ENCODE measurements around the gene SCAPER.
"Not testable (repeated sequence)": the region's sequence is repeated elsewhere in the genome, so short reads cannot be mapped to it uniquely, and the experiment has no call there.

SCAPER gene

DNA sequence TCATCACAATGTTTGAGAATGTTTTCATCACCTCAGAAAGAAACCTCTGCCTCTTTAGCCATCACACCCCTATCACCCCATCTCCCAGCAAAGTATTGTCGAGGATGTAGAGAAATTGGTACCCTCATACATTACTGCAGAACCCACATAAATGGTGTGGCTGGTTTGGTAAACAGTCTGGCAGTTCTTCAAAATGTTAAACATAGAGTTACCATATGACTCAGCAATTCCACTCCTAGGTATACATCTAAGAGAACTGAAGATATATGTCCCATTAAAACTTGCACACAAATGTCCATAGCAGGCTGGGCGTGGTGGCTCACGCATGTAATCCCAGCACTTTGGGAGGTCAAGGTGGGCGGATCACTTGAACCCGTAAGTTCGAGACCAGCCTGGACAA, 585.1 kb downstream of the SCAPER start:
- Histone ChIP-seq H3K27me3 (ENCODE audit: low read depth, low read length) (peaks cover 24% of the 10 kb centered on the region), H3K9ac (ENCODE audit: low read length) (no peak overlapping the region), H3K27ac (ENCODE audit: low read length) (no peak overlapping the region), H4K20me1 (ENCODE audit: insufficient read depth, low read length) (no peaks in the 10 kb centered on the region), H2AFZ (ENCODE audit: low read depth, low read length) (no peak overlapping the region), H3K4me2 (ENCODE audit: low read length) (peak overlapping the region; percentile 22), H3K9me3 (ENCODE audit: insufficient read depth, low read length) (no peaks in the 10 kb centered on the region), H3K4me3 (ENCODE audit: low read length) (no peak overlapping the region), H3K36me3 (replicated peaks; ENCODE audit: low read depth, low read length) (no peaks in the 10 kb centered on the region), H3K79me2 (ENCODE audit: low read length) (no peaks in the 10 kb centered on the region), H3K4me1 (ENCODE audit: low read length) (peaks cover 26% of the 10 kb centered on the region)
- TF ChIP-seq EZH2phosphoT487 (IDR thresholded peaks at IDR 0.05; ENCODE audit: low read depth), result no peak
- TF ChIP-seq, protein P1, sequence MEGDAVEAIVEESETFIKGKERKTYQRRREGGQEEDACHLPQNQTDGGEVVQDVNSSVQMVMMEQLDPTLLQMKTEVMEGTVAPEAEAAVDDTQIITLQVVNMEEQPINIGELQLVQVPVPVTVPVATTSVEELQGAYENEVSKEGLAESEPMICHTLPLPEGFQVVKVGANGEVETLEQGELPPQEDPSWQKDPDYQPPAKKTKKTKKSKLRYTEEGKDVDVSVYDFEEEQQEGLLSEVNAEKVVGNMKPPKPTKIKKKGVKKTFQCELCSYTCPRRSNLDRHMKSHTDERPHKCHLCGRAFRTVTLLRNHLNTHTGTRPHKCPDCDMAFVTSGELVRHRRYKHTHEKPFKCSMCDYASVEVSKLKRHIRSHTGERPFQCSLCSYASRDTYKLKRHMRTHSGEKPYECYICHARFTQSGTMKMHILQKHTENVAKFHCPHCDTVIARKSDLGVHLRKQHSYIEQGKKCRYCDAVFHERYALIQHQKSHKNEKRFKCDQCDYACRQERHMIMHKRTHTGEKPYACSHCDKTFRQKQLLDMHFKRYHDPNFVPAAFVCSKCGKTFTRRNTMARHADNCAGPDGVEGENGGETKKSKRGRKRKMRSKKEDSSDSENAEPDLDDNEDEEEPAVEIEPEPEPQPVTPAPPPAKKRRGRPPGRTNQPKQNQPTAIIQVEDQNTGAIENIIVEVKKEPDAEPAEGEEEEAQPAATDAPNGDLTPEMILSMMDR (IDR thresholded peaks at IDR 0.05; ENCODE audit: low read depth, low read length), result no peak

DNA sequence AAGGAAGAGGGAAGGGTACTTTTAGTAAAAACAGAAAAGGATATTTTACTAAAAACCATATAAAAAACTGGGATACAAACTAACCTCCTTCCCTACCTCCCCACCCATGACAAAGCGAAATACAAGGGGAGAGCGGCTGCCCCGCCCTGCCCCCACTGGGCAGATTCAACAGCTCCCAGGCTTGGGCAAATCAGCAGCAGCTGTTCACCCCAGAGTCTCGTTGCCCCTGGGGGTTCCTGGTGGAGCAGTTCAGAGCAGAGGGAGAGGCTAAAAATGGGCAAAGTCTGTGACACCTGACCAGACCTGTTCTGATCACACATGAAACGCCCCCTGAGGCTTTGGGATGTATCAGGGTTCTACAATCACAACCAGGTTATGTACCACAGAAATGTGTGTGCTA, 591.4 kb downstream of the SCAPER start:
- Histone ChIP-seq H4K20me1 (ENCODE audit: insufficient read depth, low read length) (peaks cover 15% of the 10 kb centered on the region), H3K27ac (ENCODE audit: low read length) (no peak overlapping the region), H3K4me1 (ENCODE audit: low read length) (peaks cover 16% of the 10 kb centered on the region), H3K36me3 (replicated peaks; ENCODE audit: low read depth, low read length) (peaks cover 4% of the 10 kb centered on the region), H3K4me3 (ENCODE audit: low read length) (no peak overlapping the region), H3K79me2 (ENCODE audit: low read length) (peaks cover 25% of the 10 kb centered on the region), H3K9me3 (ENCODE audit: insufficient read depth, low read length) (no peaks in the 10 kb centered on the region), H3K4me2 (ENCODE audit: low read length) (no peak overlapping the region), H3K9ac (ENCODE audit: low read length) (no peak overlapping the region), H3K27me3 (ENCODE audit: low read depth, low read length) (no peaks in the 10 kb centered on the region), H2AFZ (ENCODE audit: low read depth, low read length) (no peak overlapping the region)
- TF ChIP-seq, protein P1 (IDR thresholded peaks at IDR 0.05; ENCODE audit: low read depth, low read length), result no peak
- no peak for TF ChIP-seq EZH2phosphoT487 (IDR thresholded peaks at IDR 0.05; ENCODE audit: low read depth)

DNA sequence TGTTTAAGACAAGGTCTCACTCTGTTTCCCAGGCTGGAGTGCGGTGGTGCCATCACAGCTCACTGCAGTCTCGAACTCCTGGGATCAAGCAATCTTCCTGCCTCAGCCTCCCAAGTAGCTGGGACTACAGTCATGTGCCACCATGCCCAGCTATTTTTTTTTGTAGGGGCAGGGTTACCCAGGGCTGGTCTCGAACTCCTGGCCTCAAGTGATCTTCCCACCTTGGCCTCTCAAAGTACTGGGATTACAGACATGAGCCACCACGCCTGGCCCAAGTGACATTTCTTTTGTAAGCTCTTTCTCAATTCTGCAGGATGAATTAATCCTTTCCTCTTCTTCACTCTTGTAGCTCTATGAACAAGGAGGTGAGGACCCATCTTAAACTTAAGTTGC, 592.0 kb downstream of the SCAPER start:
- H3K4me3 ChIP-seq (ENCODE audit: low read length); H2AFZ ChIP-seq (ENCODE audit: low read depth, low read length); H3K9ac ChIP-seq (ENCODE audit: low read length): not testable (repeated sequence)

DNA sequence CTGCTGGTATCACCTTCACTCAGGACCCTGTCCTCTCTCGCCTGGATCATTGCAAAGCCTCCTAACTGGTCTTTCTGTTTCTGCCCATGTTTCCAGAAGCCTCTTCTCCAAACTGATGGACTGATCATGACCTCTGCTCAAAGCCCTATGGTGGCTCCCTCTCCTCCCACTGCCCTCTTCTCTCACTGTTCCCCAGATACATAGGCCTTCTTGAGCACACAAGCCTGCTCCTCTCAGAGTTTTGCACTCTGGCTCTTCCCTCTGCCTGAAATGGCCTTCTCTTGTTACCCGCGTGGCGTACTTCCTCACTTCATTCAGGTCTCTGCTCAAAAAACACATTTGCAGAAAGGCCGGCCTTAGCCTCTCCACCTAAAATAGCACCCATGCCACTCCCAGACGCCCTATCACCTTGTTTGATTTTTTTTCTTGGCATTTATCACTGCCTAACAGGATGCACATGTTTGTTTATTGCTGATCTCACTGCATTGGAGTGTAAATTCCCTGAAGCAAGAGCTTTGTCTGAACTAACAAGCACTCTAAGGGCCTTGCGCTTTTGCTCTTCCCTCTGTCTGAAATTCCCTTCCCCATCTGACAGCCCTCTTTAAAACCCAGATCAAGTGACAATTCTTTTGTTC, 592.5 kb downstream of the SCAPER start:
- Histone ChIP-seq H3K4me3 (ENCODE audit: low read length) (no peak overlapping the region), H3K79me2 (ENCODE audit: low read length) (peaks cover 36% of the 10 kb centered on the region), H3K9ac (ENCODE audit: low read length) (no peak overlapping the region), H3K4me1 (ENCODE audit: low read length) (peaks cover 16% of the 10 kb centered on the region), H3K27ac (ENCODE audit: low read length) (no peak overlapping the region), H3K9me3 (ENCODE audit: insufficient read depth, low read length) (no peaks in the 10 kb centered on the region), H4K20me1 (ENCODE audit: insufficient read depth, low read length) (peaks cover 26% of the 10 kb centered on the region), H3K36me3 (replicated peaks; ENCODE audit: low read depth, low read length) (peaks cover 13% of the 10 kb centered on the region), H3K27me3 (ENCODE audit: low read depth, low read length) (no peaks in the 10 kb centered on the region), H2AFZ (ENCODE audit: low read depth, low read length) (no peak overlapping the region), H3K4me2 (ENCODE audit: low read length) (no peak overlapping the region)
- TF ChIP-seq, protein P1 (IDR thresholded peaks at IDR 0.05; ENCODE audit: low read depth, low read length), result no peak
- no peak for TF ChIP-seq EZH2phosphoT487 (IDR thresholded peaks at IDR 0.05; ENCODE audit: low read depth)

More for the DNA sequence above, 592.0 kb downstream of the SCAPER start:
- not testable (repeated sequence) for H3K27me3 ChIP-seq (ENCODE audit: low read depth, low read length); H3K4me2 ChIP-seq (ENCODE audit: low read length); H3K27ac ChIP-seq (ENCODE audit: low read length); H3K9me3 ChIP-seq (ENCODE audit: insufficient read depth, low read length); H3K36me3 ChIP-seq (replicated peaks; ENCODE audit: low read depth, low read length)
- Histone ChIP-seq H4K20me1 (ENCODE audit: insufficient read depth, low read length) (peaks cover 21% of the 10 kb centered on the region), H3K4me1 (ENCODE audit: low read length) (peaks cover 16% of the 10 kb centered on the region), H3K79me2 (ENCODE audit: low read length) (peaks cover 31% of the 10 kb centered on the region)

Measured in OCI-LY3 (cell line).